Neuronal stem cell (in vitro differentiated cells): ENCODE data around the gene GUCD1.
A peak's percentile ranks its signal among the peaks of the same experiment; 100 is the strongest.

Source experiments
- DNase-seq: peaks from one replicate; pipeline ENCODE4 v3.0.0-alpha.2; 2013; ENCODE audit warnings: low spot score
- H2AFZ ChIP-seq: one replicate; pipeline ENCODE4 v1.6.1; 2013; ENCODE audit warnings: mild to moderate bottlenecking, low read length, inconsistent platforms
- H2AK5ac ChIP-seq: 2 replicates; pipeline ENCODE4 v1.6.1; 2013; ENCODE audit warnings: low read depth, mild to moderate bottlenecking, inconsistent platforms, low read length, moderate library complexity, mixed read lengths
- H2BK120ac ChIP-seq: 2 replicates; pipeline ENCODE4 v1.6.1; 2013; ENCODE audit warnings: low read depth, mild to moderate bottlenecking, inconsistent platforms, low read length, moderate library complexity, mixed read lengths
- H2BK12ac ChIP-seq: one replicate; pipeline ENCODE4 v1.6.1; 2013; ENCODE audit warnings: low read length, inconsistent platforms
- H2BK15ac ChIP-seq: 2 replicates; pipeline ENCODE4 v1.6.1; 2013; ENCODE audit warnings: mild to moderate bottlenecking, low read length, inconsistent platforms, mixed read lengths
- H2BK5ac ChIP-seq: one replicate; pipeline ENCODE4 v1.6.1; 2013; ENCODE audit warnings: inconsistent platforms, mild to moderate bottlenecking, low read length, moderate library complexity
- H3K14ac ChIP-seq: one replicate; pipeline ENCODE4 v1.6.1; 2013; ENCODE audit warnings: low read length, inconsistent platforms
- H3K18ac ChIP-seq: 2 replicates; pipeline ENCODE4 v1.6.1; 2013; ENCODE audit warnings: low read length, inconsistent platforms
- H3K23ac ChIP-seq: 2 replicates; pipeline ENCODE4 v1.6.1; 2013; ENCODE audit warnings: low read depth, mild to moderate bottlenecking, mixed read lengths, low read length, inconsistent platforms; ENCODE audit not compliant: poor library complexity
- H3K27ac ChIP-seq: replicated peaks from 3 replicates; pipeline ENCODE4 v1.5.1; 2013; ENCODE audit warnings: low read length, inconsistent platforms
- H3K27me3 ChIP-seq, 3 experiments: 2 replicates each; pipeline ENCODE4 v1.6.1; 2013; ENCODE audit warnings: low read length in 3 of 3, mild to moderate bottlenecking in 2 of 3, inconsistent platforms in 1 of 3, low read depth in 1 of 3, mixed read lengths in 1 of 3, moderate library complexity in 1 of 3; ENCODE audit not compliant: control insufficient read depth in 3 of 3, insufficient read depth in 3 of 3
- H3K36me3 ChIP-seq, 2 donors: replicated peaks in 1 of 2; 2 replicates each; pipeline ENCODE4 v1.6.1; 2013; ENCODE audit warnings: low read length in 2 of 2; ENCODE audit not compliant: control insufficient read depth in 2 of 2, insufficient read depth in 2 of 2
- H3K4ac ChIP-seq: 2 replicates; pipeline ENCODE4 v1.6.1; 2013; ENCODE audit warnings: inconsistent platforms, mild to moderate bottlenecking, low read length, moderate library complexity
- H3K4me1 ChIP-seq, 2 donors: 1 replicate in 1 of 2; 2 replicates in 1 of 2; pipeline ENCODE4 v1.6.1; 2013; ENCODE audit warnings: low read length in 2 of 2, low read depth in 1 of 2; ENCODE audit not compliant: control insufficient read depth in 2 of 2, insufficient read depth in 1 of 2
- H3K4me2 ChIP-seq: one replicate; pipeline ENCODE4 v1.6.1; 2013; ENCODE audit warnings: mild to moderate bottlenecking, low read length, inconsistent platforms; ENCODE audit not compliant: insufficient read depth, poor library complexity, severe bottlenecking
- H3K4me3 ChIP-seq, 2 donors: 2 replicates each; pipeline ENCODE4 v1.5.1; 2013; ENCODE audit warnings: low read length in 2 of 2, mild to moderate bottlenecking in 2 of 2, inconsistent platforms in 1 of 2, moderate library complexity in 1 of 2
- H3K79me1 ChIP-seq: one replicate; pipeline ENCODE4 v1.6.1; 2013; ENCODE audit warnings: low read depth, mild to moderate bottlenecking, inconsistent platforms, low read length, moderate library complexity
- H3K9ac ChIP-seq: one replicate; pipeline ENCODE4 v1.6.1; 2013; ENCODE audit warnings: mild to moderate bottlenecking, low read depth, low read length, inconsistent platforms; ENCODE audit not compliant: poor library complexity
- H3K9me3 ChIP-seq, 2 donors: replicated peaks in 1 of 2; 2 replicates each; pipeline versions ENCODE3 to v1.6.1; 2013; ENCODE audit warnings: low read length in 2 of 2, mild to moderate bottlenecking in 2 of 2, inconsistent platforms in 1 of 2, low read depth in 1 of 2, mixed read lengths in 1 of 2, moderate library complexity in 1 of 2; ENCODE audit not compliant: control insufficient read depth in 2 of 2, insufficient read depth in 1 of 2
- H4K8ac ChIP-seq: one replicate; pipeline ENCODE4 v1.6.1; 2013; ENCODE audit warnings: low read depth, mild to moderate bottlenecking, inconsistent platforms, low read length, moderate library complexity
- H4K91ac ChIP-seq: one replicate; pipeline ENCODE4 v1.6.1; 2013; ENCODE audit warnings: low read length, low read depth, mild to moderate bottlenecking, inconsistent platforms; ENCODE audit not compliant: poor library complexity
- WGBS, 2 donors: extraction: QIAGEN DNeasy Blood & Tissue Kit; methylation state at CpG; one replicate each; pipeline ENCODE4 v1.1.7; 2013; ENCODE audit warnings: missing lambda C conversion rate in 2 of 2, mixed read lengths in 1 of 2; ENCODE audit not compliant: insufficient read length in 2 of 2, insufficient replicate concordance in 1 of 2; ENCODE audit errors: extremely low coverage in 2 of 2; 5-methylcytosine and 5-hydroxymethylcytosine counted together

GUCD1 gene

GRCh38 chr22:24499706-24500276 lies 55.1 kb downstream of the GUCD1 start:
- H2AFZ ChIP-seq = peak overlapping the region; percentile 7
- no peak overlapping the region for H3K9ac ChIP-seq
- no peak overlapping the region for H2BK120ac ChIP-seq
- peaks cover 10 to 54% (median 41%) of the 10 kb centered on the region in 3 experiments for H3K27me3 ChIP-seq
- no peak overlapping the region for H3K4me3 ChIP-seq
- H4K8ac ChIP-seq = no peak overlapping the region
- H3K9me3 ChIP-seq = peaks cover 7 to 8% of the 10 kb centered on the region in 2 donors
- H2BK15ac ChIP-seq = no peak overlapping the region
- peaks cover 2% of the 10 kb centered on the region for H3K79me1 ChIP-seq
- no peak overlapping the region for H2BK5ac ChIP-seq
- H2BK12ac ChIP-seq = no peak overlapping the region
- no peak overlapping the region for H2AK5ac ChIP-seq
- peaks cover 15 to 31% of the 10 kb centered on the region in 2 donors for H3K4me1 ChIP-seq
- no peak overlapping the region for H3K4ac ChIP-seq
- no peak overlapping the region for H3K23ac ChIP-seq
- no peak for DNase-seq
- no peak overlapping the region for H3K4me2 ChIP-seq
- H4K91ac ChIP-seq = no peak overlapping the region
- H3K18ac ChIP-seq = no peak overlapping the region
- no peak overlapping the region for H3K14ac ChIP-seq
- no CpG with 5 or more reads among the region's 10 CpGs for WGBS, 2 donors
- H3K36me3 ChIP-seq = no peaks in the 10 kb centered on the region
- H3K27ac ChIP-seq = no peak overlapping the region

GRCh38 chr22:24498824-24499223 lies 56.1 kb downstream of the GUCD1 start:
- H3K4ac ChIP-seq = no peak overlapping the region
- H2BK15ac ChIP-seq = no peak overlapping the region
- H2BK120ac ChIP-seq = no peak overlapping the region
- H2BK5ac ChIP-seq = no peak overlapping the region
- no CpG with 5 or more reads among the region's 11 CpGs for WGBS, 2 donors
- peaks cover 2% of the 10 kb centered on the region for H3K79me1 ChIP-seq
- no peak overlapping the region for H3K4me2 ChIP-seq
- H3K27me3 ChIP-seq = peaks cover 17 to 64% (median 51%) of the 10 kb centered on the region in 3 experiments
- no peak overlapping the region for H4K91ac ChIP-seq
- no peak overlapping the region for H3K23ac ChIP-seq
- no peak overlapping the region for H2AK5ac ChIP-seq
- no peak overlapping the region for H2BK12ac ChIP-seq
- DNase-seq = no peak
- no peak overlapping the region for H3K27ac ChIP-seq
- peaks cover 18 to 31% of the 10 kb centered on the region in 2 donors for H3K4me1 ChIP-seq
- H3K36me3 ChIP-seq = no peaks in the 10 kb centered on the region
- H3K14ac ChIP-seq = no peak overlapping the region
- H3K9me3 ChIP-seq = peaks cover 7 to 9% of the 10 kb centered on the region in 2 donors
- H4K8ac ChIP-seq = no peak overlapping the region
- H3K18ac ChIP-seq = no peak overlapping the region
- H3K4me3 ChIP-seq = no peak overlapping the region
- no peak overlapping the region for H2AFZ ChIP-seq
- no peak overlapping the region for H3K9ac ChIP-seq

DNA sequence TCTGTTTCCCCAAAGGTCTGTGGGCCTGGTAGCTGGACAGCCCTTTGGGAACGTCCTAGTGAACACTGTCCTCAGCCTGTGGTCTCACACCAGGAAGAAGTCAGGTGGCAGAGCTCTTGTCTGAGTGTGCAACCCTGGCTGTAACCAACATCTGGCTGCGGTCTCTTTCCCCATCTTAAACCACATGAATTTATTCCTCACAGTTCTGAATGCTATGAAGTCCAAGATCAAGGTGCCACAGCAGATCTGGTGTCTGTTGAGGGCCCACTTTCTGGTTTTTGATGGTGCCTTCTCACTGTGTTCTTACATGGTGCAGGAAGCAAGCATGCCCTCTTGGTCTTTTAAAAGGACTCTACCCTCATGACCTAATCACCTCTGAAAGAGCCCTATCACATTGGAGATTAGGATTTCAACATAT lies 57.1 kb downstream of the GUCD1 start:
- H3K4me3 ChIP-seq = no peak overlapping the region
- H3K4ac ChIP-seq = no peak overlapping the region
- no peak overlapping the region for H2BK12ac ChIP-seq
- no peak overlapping the region for H3K23ac ChIP-seq
- H3K18ac ChIP-seq = no peak overlapping the region
- H3K79me1 ChIP-seq = peaks cover 2% of the 10 kb centered on the region
- H3K14ac ChIP-seq = no peak overlapping the region
- peaks cover 7 to 9% of the 10 kb centered on the region in 2 donors for H3K9me3 ChIP-seq
- H3K27ac ChIP-seq = no peak overlapping the region
- H2BK120ac ChIP-seq = no peak overlapping the region
- WGBS, 2 donors = no CpG with 5 or more reads among the region's 2 CpGs
- H3K4me1 ChIP-seq = peaks cover 18 to 31% of the 10 kb centered on the region in 2 donors
- H2BK15ac ChIP-seq = no peak overlapping the region
- no peak overlapping the region for H2BK5ac ChIP-seq
- H3K27me3 ChIP-seq = peaks cover 17 to 70% (median 56%) of the 10 kb centered on the region in 3 experiments
- no peak overlapping the region for H3K9ac ChIP-seq
- no peaks in the 10 kb centered on the region for H3K36me3 ChIP-seq
- no peak overlapping the region for H2AK5ac ChIP-seq
- H3K4me2 ChIP-seq = no peak overlapping the region
- H4K91ac ChIP-seq = no peak overlapping the region
- no peak overlapping the region for H4K8ac ChIP-seq
- H2AFZ ChIP-seq = no peak overlapping the region
- DNase-seq = no peak

DNA sequence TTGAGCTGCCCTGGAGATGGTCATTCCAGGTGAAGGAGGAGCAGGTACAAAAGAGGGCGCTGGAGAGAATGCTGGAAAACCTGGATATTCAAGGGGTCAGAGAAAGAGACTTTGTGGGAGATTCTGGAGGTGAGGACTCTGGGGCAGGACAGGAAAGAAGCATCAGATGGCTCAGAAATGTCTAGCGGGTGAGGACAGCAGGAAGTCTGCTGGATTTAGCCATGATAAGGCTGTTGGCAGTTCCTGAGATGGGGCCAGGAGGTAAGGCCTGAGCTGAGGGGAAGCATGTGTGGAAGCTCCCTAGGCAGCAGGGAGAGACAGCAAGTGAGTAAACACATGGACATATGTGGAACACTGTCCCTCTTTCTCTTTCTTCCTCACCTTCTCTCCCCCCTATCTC lies 58.3 kb downstream of the GUCD1 start:
- H3K23ac ChIP-seq = no peak overlapping the region
- H3K9ac ChIP-seq = no peak overlapping the region
- no peak overlapping the region for H2BK15ac ChIP-seq
- H3K14ac ChIP-seq = no peak overlapping the region
- H3K36me3 ChIP-seq = no peaks in the 10 kb centered on the region
- no peak overlapping the region for H2BK12ac ChIP-seq
- H3K18ac ChIP-seq = no peak overlapping the region
- no peak overlapping the region for H3K4me2 ChIP-seq
- no peak overlapping the region for H4K8ac ChIP-seq
- no CpG with 5 or more reads among the region's 2 CpGs for WGBS, 2 donors
- peaks cover 16 to 23% of the 10 kb centered on the region in 2 donors for H3K4me1 ChIP-seq
- no peak overlapping the region for H3K4me3 ChIP-seq
- H3K79me1 ChIP-seq = peaks cover 2% of the 10 kb centered on the region
- no peak overlapping the region for H3K27ac ChIP-seq
- no peak for DNase-seq
- H2BK5ac ChIP-seq = no peak overlapping the region
- no peak overlapping the region for H4K91ac ChIP-seq
- peaks cover 17 to 75% (median 57%) of the 10 kb centered on the region in 3 experiments for H3K27me3 ChIP-seq
- no peak overlapping the region for H2AFZ ChIP-seq
- H2BK120ac ChIP-seq = no peak overlapping the region
- peaks cover 7 to 9% of the 10 kb centered on the region in 2 donors for H3K9me3 ChIP-seq
- no peak overlapping the region for H2AK5ac ChIP-seq
- H3K4ac ChIP-seq = no peak overlapping the region
